HT-29 (cell line): ENCODE measurements around the gene WWOX. TPM values are rescaled to one million over a fixed set of nuclear protein-coding genes. Genes with fewer than 3 reads are reported as not detected.

Experiments used
- DNase-seq: peaks from one replicate; pipeline ENCODE4 v3.0.0-alpha.2; 2015; ENCODE audit warnings: low spot score
- total RNA-seq: library from RNA; depleted of rRNA; stranded (reverse); fragments of >200 nt; shearing (Covaris generic); gene quantifications from 2 replicates; pipeline ENCODE4 v1.2.3, GENCODE V29; 2014

WWOX gene
- total RNA-seq, 1 experiment from 2014 or later = 27.3 TPM

GRCh38 chr16:79006206-79006605 lies 906.8 kb downstream of the WWOX start:
- no peak for DNase-seq

DNA sequence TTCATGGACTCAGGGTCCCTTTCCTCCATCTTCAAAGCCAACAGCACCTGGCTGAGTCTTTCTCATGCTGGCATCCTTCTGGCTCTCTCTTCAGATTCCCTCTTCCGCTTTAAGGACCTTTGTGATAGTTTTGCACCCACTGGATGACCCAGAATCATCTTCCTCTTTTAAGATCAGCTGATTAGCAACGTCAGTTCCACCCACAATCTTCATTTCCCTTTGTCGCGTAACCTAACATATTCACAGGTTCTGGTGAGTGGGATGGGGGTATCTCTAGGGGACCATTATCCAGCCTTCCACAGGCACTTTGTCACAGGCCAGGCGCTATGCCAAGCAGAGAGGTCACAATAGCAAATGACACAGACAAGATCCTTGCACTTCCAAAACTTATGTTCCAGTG lies 907.3 kb downstream of the WWOX start:
- DNase-seq = no peak

DNA sequence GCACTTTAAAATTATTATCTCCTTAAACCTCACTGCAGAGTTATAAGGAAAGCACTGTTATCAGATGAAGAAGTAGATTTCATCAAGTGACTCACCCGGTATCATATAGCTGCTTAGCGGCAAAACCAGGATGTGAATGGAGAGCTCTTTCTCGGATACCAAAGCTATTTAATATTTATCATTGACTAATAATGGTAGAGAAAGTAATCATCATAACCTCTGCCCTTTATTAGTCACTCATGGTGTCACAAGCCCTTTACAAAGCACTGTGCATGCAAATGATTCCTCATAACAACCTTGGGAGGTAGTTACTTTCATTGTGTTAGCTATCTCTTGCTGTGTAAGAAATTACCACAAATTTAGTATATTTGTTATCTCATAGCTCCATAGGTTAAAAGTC lies 908.2 kb downstream of the WWOX start:
- no peak for DNase-seq

DNA sequence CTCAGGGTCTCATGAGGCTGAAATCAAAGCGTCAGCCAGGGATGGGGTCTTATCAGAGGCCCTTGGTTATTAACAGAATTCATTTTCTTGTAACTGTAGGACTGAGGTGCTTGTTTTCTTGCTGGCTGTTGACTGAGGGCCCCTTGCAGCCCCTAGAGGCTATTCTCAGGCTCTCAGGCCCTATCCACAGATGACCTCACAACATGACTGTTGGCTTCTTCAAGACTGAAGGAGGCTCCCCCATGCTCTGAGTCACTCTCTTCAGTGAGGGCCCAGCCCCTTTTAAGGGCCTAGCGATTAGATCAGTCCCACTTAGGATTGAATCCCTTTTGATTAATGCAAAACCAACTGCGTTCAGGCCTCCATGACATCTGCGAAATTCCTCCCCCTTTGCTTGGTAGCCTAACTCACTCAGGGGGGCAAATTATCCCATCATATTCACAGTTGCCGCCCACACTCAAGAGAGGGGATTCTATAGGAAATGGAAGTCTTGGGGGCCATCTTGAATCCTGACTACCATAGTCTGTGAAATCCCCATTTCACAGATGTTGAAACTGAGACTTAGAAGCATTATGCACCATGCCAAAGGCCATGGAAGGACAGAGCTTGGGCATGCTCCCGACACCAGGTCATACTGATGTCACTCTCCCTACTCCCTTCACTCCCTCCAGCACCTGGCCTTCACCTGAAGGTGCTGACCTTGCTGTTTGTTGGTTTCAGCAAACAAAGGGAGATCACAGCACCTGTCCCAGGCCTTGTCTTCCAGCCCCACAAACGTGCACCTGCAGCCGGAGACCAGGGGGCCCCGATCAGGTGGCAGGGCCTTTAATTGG lies 908.8 kb downstream of the WWOX start:
- no peak for DNase-seq

GRCh38 chr16:79008869-79009179 lies 909.4 kb downstream of the WWOX start:
- no peak for DNase-seq

DNA sequence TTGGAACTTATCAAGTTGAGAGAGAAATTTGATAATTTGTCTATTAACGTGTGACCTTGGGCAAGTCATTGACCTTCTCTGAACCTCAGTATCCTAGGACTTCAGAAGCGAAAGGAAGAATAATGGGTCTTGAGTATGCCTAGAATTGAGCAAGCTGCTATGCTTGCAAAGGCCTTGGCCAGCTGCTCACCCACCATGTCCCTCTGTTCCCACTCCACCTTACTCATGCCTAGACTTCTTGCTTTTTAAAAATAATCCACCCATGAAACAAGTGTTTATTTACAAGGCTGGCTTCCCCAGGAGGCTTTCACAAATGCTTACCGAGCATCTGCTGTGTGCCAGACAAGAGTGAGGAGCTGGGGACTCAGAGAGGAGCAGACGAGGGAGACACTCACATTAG lies 910.4 kb downstream of the WWOX start:
- no peak for DNase-seq

DNA sequence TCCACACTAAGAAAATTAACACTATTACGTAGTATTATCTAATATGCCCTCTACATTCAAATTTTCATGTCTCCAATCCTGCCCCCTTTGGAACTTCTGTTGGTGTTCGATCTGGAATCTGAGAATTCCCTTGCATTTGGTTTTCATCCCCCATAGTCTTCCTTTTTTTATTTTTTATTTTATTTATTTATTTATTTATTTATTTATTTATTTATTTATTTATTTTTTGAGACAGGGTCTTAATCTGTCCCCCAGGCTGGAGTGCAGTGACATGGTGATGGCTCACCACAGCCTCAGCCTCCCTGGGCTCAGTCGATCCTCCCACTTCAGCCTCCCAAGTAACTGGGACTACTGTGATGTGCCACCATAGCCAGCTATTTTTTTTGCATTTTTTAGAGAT lies 911.8 kb downstream of the WWOX start:
- DNase-seq = no peak

GRCh38 chr16:79012671-79013434 lies 913.4 kb downstream of the WWOX start:
- no peak for DNase-seq

DNA sequence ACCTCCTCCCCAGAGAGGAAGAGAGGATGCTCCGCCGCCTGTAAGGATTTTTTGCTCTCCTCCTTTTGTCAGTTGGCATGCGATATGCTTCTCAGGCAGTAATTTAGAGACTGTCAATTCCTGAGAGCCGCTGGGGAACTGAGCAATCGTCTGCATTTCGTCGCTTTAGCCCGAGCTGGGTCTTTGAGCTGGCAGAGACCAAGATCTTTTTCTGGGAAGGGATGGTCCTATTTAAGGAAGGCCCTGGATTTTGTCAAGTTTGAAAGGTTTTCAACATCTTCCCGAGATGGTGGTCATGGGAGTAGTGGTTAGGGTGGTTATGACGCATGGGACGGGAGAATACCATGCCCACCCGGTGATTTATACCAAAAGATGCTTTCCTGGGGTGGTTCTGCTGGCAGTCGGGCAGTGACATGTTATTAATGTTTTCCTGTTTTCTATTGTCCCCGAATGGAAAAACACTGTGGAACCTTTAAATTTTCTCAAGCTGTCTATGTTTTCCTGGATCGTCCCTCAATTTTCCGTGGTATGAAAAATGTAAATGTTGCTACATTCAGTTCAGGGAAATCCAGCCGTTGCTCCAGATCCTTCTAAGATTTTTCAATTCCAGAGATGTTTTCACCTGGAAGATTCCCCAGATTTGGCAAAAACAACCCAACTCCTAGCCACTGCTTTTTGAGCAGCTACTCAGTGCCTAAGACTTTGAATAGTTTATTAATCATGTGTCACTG lies 914.6 kb downstream of the WWOX start:
- no peak for DNase-seq

DNA sequence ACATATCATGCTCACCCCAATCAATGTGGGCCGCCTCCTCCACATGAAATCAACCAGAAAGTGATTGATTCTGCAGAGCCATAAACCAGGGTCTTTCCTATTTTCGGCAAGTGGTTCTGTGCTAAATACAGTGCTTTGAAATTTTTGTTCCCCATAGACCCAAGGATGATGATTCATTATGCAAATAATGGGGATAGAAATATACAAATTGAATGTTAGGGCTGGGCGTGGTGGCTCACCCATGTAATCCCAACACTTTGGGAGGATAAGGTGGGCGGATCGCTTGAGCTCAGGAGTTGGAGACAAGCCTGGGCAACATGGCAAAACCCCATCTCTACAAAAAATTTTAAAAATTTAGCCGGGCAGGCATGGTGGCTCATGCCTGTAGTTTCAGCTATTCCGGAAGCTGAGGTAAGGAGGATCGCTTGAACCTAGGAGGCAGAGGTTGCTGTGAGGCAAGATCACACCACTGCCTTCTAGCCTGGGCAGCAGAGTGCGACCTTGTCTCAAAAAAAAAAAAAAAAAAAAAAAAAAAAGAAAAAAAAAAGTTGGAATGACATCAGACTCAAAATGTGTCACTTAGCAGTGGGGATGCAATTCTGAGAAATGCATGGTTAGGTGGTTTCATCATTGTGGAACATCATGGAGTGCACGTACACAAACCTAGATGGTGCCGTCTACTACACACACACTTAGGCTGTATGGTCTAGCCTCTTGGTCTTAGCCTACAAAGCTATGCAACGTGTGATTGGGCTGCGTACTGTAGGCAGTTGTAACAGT lies 919.4 kb downstream of the WWOX start:
- no peak for DNase-seq

DNA sequence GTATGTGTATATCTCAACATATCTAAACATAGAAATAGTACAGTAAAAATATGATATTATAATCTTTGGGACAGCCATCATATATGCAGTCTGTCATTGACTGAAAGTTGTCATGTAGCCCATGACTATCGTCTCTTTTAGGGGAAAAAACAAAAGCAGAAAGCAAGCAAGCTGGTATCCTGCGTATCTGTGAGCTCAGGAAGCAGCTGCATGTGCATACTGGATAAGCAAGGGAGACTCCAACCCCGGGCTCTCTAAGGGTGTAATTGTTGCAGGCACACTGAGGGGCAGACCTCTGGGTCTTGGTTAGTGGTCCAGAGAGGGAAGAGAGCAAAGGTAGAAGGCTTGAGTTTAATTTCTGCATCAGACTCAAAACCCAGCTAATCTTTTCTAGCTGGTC lies 920.0 kb downstream of the WWOX start:
- DNase-seq = no peak

DNA sequence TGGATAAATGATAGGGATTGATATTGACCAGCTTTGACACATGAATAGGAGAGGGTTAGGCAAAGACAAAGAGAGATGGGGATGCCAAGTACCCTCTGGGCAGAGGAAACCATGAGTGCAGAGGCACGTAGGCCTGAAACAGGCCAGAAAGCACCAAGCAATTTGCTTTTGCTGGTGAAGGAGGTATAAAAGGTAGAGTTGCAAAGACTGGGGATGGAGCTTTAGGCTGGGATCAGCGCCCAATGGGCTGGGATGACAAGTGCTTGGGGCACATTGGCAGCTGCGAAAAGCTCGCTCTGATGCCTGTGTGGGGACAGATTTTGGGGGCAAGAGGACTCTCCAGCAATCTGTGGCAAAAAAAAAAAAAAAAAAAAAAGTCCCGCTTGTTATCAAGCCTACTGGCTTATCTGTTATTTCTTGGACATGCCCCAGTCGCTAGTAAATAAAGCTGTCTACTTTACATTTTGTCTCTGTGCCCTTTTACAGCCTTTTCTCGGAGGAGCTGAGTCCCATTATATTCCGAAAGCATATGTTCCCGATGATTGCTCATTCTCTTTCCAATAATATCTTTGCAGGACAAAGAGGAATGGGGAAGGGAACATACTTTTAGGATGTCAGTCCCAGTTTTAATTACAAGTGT lies 922.7 kb downstream of the WWOX start:
- no peak for DNase-seq

DNA sequence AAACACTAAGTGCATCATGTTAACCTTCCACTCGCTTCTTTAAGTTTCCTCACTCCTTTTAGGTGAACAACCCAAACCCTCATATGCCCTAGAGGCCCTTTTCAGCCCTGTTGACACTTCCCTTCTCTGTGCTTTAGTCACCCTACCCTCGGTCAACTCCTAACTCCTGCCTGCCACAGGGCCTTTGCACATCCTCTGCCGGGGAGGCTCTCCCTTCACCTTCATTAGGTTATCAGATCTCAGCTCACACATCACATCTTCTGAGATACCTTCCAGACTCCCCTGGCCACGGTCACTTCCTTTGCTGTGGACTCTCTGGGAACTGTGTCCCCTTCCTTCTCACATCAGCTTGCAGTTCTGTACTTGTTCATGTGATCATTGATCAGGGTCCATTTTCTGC lies 926.7 kb downstream of the WWOX start:
- no peak for DNase-seq

- DNase-seq = no peak
These were observed 937.1 kb downstream of the WWOX start for GRCh38 chr16:79036541-79036940.

DNA sequence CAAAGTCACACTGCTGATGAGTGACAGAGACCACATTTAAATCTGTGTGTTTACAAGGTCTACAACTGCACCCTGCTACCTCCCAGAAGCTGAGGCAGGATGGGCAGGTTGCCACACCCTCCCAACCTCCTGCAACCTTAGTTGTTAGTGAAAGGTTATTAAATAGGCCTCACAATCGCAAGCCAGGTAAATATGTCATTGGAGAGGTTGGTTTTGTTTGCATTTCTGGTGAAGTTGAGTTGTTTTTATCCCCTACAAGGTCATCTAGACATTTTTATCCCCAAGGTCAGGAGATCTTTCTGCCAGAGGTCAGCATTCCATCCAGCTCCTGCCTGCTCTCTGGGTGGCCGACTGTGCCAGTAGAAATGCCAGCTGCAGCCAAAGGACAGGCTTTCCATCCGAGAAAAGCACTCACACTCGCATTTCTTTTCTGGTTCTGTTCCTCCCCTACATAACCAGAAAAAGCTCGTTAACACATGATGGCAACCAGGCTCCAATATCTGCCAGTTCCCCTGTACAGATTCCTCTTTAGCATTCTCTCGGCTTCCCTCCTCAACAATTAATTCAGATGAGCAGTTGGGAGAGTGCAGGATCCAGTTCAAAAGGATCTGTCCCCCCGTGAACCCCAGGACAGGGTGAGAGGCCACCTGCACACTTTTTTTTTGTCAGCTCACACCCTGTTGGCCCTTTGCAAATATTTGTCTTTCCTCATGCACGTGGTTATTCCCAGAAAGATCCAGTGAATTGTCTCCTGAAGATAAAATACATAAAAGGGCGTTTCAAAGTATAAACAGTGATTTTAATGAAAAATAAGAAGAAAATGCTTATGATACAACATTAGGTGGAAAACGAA lies 938.3 kb downstream of the WWOX start:
- no peak for DNase-seq

GRCh38 chr16:79041206-79041605 lies 941.8 kb downstream of the WWOX start:
- DNase-seq = no peak

- no peak for DNase-seq
These were observed 942.7 kb downstream of the WWOX start for GRCh38 chr16:79042141-79042540.

GRCh38 chr16:79042886-79043285 lies 943.4 kb downstream of the WWOX start:
- no peak for DNase-seq

- DNase-seq = no peak
These were observed 945.7 kb downstream of the WWOX start for GRCh38 chr16:79045191-79045590.

- DNase-seq = no peak
These were observed 947.9 kb downstream of the WWOX start for GRCh38 chr16:79047337-79047736.
